SKM-1 treated with dmso at 0.1 percent for 144 hours (cell line): ENCODE data around the gene TTPAL.
A peak's percentile ranks its signal among the peaks of the same experiment; 100 is the strongest.

Experiments
- DNase-seq: peaks from one replicate; lab custom pipeline; 2025; ENCODE audit not compliant: unreplicated experiment; lab: John Stamatoyannopoulos, UW

Gene TTPAL, protein sequence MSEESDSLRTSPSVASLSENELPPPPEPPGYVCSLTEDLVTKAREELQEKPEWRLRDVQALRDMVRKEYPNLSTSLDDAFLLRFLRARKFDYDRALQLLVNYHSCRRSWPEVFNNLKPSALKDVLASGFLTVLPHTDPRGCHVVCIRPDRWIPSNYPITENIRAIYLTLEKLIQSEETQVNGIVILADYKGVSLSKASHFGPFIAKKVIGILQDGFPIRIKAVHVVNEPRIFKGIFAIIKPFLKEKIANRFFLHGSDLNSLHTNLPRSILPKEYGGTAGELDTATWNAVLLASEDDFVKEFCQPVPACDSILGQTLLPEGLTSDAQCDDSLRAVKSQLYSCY

GRCh38 chr20:44475694-44476560 is at the start of gene TTPAL:
TSS of gene TTPAL (plus strand) at chr20:44475874. CDS start at chr20:44480000, 4,126 bp downstream.
- DNase-seq, result peak; percentile 91

- DNase-seq, result no peak
Observed at GRCh38 chr20:44425923-44426322, 49.8 kb upstream of the TTPAL start.

DNA sequence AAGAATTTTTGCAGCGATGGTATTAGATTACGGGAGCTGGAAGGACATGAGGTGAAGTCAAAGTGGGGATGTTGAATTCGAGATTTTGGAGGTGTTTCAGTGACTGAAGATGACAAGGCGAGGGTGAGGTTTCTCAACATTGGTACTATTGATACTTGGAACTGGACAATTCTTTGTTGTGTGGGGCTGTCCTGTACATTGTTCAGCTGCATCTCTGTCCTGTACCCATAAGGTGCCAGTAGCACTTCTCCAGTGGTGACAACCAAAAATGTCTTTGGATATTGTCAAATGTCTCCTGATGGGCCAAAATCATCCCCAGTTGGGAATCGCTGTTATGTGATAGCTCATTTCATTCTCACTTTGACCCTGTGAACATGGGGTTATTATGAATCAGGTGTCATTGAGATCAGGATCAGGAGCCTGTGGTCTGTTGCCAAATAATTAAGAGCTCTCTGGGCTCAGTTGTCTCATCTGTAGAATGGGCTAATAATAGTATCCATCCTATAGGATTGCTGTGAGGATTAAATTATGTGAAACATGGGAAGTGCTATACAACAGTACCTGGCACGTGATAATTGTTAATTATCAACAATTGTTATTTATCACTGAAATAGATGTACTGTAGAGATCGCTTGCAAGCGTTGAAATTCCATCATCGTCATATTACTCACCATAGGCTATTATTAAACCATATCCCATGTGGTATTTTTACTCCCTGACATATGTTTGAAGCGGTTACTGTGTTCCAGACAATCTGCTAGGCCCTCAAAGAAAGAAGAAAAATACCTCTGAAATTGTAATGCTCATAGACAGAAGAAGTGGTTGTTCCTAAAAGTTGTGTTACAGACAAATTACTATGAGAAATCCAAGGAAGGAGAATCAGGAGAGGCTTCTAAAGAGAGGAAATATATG is 48.5 kb upstream of the TTPAL start:
- DNase-seq, result no peak

DNA sequence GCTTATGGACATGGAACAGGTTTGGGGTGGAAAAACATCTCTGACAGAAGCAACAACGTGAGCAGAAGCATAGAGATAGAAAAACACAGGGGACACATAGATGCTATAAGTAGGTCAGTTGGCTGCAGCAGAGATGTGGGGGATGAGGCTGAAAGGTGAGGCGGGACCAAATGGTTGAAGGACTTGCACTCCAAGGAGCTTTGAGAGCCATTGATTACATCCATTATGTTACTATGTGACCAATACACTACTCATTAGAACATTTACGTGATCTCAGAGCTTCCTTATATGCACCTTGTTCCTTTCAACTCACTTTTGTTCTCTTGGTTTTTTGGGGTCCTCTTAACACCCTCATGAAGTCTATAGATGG is 47.9 kb upstream of the TTPAL start:
- DNase-seq, result no peak

DNA sequence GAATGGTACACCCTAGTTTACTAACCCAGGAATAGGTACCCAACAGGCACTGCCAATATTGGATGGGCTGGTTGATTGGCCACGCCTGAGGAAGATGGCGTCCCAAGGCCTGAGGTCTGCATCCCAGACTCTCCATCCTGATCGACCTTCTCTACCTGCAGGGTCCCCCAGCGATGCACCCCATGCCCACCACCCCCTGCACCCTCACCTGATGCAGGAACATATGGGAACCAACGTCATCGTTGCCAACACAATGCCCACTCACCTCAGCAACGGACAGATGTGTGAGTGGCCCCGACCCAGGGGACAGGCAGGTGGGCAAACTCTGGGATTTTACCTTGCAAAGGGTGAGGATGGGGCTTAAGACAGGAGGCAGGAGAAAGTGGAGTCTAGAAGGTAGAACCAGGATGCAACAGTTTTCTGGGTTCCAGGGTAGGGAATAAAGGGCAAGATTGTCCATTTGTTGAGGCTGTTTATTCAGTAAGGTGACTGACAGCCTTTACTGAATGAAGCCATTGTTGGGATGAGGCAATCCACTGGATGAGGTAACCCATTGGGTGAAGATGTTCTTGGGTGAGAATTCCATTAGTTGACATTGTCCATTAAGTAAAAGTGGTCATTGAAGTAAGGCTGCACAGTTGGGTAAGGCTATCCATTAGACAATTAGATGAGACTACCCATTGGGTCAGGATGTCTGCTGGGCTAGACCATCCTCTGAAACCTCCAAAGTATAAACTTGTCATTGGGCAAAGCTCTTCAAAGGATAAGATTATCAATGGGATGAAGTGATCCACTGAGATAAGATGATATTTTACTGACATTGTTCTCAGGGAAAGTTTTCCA is 47.3 kb upstream of the TTPAL start:
- DNase-seq, result no peak

GRCh38 chr20:44429017-44429339 is 46.7 kb upstream of the TTPAL start:
- no peak for DNase-seq

DNA sequence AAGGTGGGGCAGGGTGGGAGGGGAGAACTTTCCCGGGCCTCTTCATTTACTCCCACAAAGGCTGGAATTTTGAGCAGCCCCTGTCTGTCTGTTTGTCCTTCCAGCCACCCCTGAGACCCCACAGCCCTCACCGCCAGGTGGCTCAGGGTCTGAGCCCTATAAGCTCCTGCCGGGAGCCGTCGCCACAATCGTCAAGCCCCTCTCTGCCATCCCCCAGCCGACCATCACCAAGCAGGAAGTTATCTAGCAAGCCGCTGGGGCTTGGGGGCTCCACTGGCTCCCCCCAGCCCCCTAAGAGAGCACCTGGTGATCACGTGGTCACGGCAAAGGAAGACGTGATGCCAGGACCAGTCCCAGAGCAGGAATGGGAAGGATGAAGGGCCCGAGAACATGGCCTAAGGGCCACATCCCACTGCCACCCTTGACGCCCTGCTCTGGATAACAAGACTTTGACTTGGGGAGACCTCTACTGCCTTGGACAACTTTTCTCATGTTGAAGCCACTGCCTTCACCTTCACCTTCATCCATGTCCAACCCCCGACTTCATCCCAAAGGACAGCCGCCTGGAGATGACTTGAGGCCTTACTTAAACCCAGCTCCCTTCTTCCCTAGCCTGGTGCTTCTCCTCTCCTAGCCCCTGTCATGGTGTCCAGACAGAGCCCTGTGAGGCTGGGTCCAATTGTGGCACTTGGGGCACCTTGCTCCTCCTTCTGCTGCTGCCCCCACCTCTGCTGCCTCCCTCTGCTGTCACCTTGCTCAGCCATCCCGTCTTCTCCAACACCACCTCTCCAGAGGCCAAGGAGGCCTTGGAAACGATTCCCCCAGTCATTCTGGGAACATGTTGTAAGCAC is 46.0 kb upstream of the TTPAL start:
- DNase-seq, result no peak

GRCh38 chr20:44430270-44431065 is 45.2 kb upstream of the TTPAL start:
- no peak for DNase-seq

- no peak for DNase-seq
Observed at GRCh38 chr20:44431118-44431501, 44.6 kb upstream of the TTPAL start.

- no peak for DNase-seq
Observed at GRCh38 chr20:44431502-44432234, 44.0 kb upstream of the TTPAL start.

DNA sequence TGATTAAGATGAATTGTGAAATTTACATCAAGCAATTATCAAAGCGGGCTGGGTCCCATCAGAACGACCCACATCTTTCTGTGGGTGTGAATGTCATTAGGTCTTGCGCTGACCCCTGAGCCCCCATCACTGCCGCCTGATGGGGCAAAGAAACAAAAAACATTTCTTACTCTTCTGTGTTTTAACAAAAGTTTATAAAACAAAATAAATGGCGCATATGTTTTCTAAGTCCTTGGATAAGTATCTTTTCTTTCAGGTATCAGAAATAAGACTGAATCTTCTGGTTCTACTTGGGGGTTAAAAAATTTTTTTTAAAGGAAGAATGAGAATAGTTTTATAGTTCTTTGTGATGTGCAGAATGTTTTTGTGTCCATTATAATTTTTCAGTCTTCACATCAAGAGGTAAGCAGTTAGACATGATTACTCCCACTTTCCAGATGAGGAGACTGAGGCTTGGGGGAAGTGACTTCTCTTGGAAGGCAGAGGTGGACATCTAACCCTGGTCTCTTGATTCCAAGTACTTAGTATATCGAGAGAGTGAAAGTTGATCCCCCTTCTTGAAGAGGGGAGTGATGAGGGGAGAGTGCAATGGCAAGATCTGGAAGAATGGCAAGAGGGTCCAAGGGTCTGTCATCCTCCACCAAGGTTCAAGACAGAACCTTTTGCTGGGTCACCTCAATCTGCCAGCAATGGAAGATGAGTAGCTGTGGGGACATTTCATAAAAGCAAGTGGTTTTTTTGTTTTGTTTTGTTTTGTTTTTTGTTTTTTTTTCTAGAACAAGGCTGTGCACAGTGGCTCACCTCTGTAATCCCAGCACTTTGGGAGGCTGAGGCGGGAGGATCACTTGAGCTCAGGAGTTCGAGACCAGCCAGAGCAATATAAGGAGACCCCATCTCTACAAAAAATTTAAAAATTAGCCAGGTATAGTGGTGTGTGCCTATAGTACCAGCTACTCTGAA is 42.8 kb upstream of the TTPAL start:
- no peak for DNase-seq

DNA sequence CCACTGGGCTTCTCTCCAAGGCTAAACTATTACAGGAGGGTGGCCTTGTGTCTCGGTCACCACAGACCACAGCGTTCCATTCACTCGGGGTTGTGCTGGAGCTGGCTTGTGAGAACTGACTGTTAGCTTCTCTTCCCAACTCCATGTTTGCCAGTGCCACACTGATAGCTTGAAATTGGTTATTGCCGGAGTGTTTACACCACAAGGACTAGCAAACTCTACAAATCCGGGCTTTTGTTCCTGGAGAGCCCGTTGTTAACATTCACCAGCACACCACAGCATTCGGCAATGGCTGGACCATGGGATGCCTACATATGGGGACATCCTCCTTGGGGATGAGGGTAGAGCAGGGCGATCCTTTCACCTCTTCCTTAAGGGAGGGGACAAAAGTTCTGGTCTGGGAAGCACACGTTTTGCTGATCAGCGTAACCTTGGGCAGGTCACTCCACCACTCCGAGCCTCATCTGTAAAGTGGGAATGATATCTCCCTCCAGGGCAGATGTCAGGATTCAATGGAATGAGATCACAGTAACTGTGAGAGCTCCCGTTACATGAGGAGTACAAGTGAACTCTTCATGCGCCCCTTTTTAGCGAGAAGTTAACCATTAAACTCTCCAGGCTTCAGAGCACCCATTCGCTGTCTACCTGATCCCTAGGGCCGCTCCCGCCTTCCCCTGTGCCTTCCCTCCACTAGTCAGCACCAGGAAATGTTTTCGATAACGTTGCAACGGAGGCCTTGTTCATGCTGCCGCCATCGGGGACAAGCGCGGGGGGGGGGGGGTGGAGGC is 41.7 kb upstream of the TTPAL start:
- no peak for DNase-seq

- DNase-seq, result peak; percentile 66
Observed at GRCh38 chr20:44435630-44436335, 39.9 kb upstream of the TTPAL start.

- no peak for DNase-seq
Observed at GRCh38 chr20:44436393-44436792, 39.3 kb upstream of the TTPAL start.

DNA sequence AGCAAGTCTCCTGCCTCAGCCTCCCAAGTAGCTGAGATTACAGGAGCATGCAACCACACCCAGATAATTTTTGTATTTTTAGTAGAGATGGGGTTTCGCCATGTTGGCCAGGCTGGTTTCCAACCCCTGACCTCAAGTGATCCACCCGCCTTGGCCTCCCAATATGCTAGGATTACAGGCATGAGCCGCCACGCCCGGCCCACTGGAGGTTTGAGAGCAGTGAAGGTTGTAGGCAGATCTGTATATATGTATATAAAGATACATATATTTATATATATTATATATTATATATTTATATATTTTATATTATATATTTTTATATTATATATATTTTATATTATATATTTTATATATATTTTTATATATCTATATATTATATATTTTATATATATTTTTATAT is 38.2 kb upstream of the TTPAL start:
- no peak for DNase-seq

DNA sequence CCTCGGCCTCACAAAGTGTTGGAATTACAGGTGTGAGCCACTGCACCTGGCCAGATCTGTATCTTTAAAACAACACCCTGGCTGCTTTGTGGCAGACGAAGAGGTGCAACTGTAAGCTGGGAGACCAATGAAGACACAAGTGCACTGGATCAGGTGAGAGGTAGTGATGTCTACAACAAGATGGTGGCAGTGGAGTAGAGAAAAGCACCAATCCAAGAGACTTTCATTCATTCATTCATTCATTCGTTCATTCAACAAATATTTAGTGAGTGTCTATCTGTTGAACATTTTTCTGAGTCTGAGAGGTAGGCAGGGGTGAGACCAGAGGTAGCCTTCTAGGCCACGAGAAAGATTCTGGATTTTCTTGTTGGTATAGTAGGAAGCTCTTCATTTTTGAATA is 36.9 kb upstream of the TTPAL start:
- DNase-seq, result no peak
